K562 (cell line): ENCODE measurements around the gene UROD. TPM values are rescaled to one million over a fixed set of nuclear protein-coding genes. Genes with fewer than 3 reads are reported as not detected.

ENCODE experiments used
- HNRNPL ChIP-seq: fragments of 200-400 bp; formaldehyde crosslinking; IDR thresholded peaks from 2 replicates; pipeline ENCODE4 v1.6.1; 2017; ENCODE audit warnings: low read depth, mild to moderate bottlenecking, low read length
- MTA3 ChIP-seq: fragments of 450-650 bp; formaldehyde crosslinking; IDR thresholded peaks from 2 replicates; pipeline ENCODE4 v1.6.1; 2017; ENCODE audit warnings: mild to moderate bottlenecking, borderline replicate concordance
- SIN3B ChIP-seq: fragments of 450-650 bp; IDR thresholded peaks from 2 replicates; pipeline ENCODE4 v1.6.1; 2017; ENCODE audit warnings: low read depth, mild to moderate bottlenecking, moderate library complexity
- THRAP3 ChIP-seq: fragments of 450-650 bp; IDR thresholded peaks from 2 replicates; pipeline ENCODE4 v1.6.1; 2016; ENCODE audit warnings: mild to moderate bottlenecking, inconsistent platforms, borderline replicate concordance
- ZFX ChIP-seq: sonication (generic); formaldehyde crosslinking; IDR thresholded peaks from 2 replicates; pipeline ENCODE4 v1.8.0; 2022; ENCODE audit warnings: mild to moderate bottlenecking, missing genetic modification reagents, moderate library complexity
- ZNF146 ChIP-seq: IDR thresholded peaks from one replicate; pipeline ENCODE4 v1.6.1; 2018; ENCODE audit warnings: missing compliant biosample characterization; ENCODE audit not compliant: unreplicated experiment
- polyA plus RNA-seq, 8 experiments: library from polyadenylated mRNA; depleted of rRNA in 4 of 8; stranded (reverse) in 5 of 8; unstranded in 3 of 8; fragments of >200 nt; fragmentation: Nextera tagmentation in 2 of 8; fragmentation: Illumina TruSeq in 1 of 8; extraction: Ambion mirVana in 2 of 8; extraction: Trizol in 1 of 8; gene quantifications; 2 replicates each; pipeline versions ENCODE4 v1.2.1 to v1.2.3, GENCODE V29; 2011 to 2014; ENCODE audit warnings: inconsistent platforms in 1 of 8, missing spikeins in 1 of 8
- total RNA-seq, 7 experiments: library from RNA; depleted of rRNA in 6 of 7; stranded (reverse); fragments of >200 nt in 6 of 7; fragmentation: Illumina TruSeq in 2 of 7; extraction: Trizol in 2 of 7; gene quantifications; 2 replicates each; pipeline versions ENCODE4 v1.2.1 to v1.2.3, GENCODE V29; 2011 to 2021; ENCODE audit warnings: low replicate concordance in 1 of 7
- TF ChIP-seq, protein P1 (sequence below), 2 experiments: fragments of 450-650 bp; IDR thresholded peaks; 2 replicates each; pipeline ENCODE4 v1.6.1; 2016
- TF ChIP-seq, protein P2 (sequence below), 3 experiments: fragments of 200-800 bp in 1 of 3; sonication (Bioruptor generic) in 1 of 3; sonication (generic) in 1 of 3; formaldehyde crosslinking in 1 of 3; IDR thresholded peaks; 2 replicates each; pipeline versions ENCODE4 v1.6.1 to v1.8.0; 2016 to 2022; ENCODE audit warnings: mild to moderate bottlenecking in 2 of 3, missing compliant biosample characterization in 2 of 3, missing genetic modification characterization in 2 of 3, missing genetic modification reagents in 1 of 3
- TF ChIP-seq, protein P3 (sequence below), 2 experiments: fragments of 450-650 bp; IDR thresholded peaks; 2 replicates each; pipeline ENCODE4 v1.6.1; 2016; ENCODE audit warnings: mild to moderate bottlenecking in 2 of 2, borderline replicate concordance in 1 of 2, low read depth in 1 of 2, moderate library complexity in 1 of 2
- TF ChIP-seq, protein P4 (sequence below): conservative IDR thresholded peaks from 2 replicates; pipeline ENCODE4 v1.6.1; 2011; ENCODE audit warnings: low read depth, mild to moderate bottlenecking, low read length; ENCODE audit not compliant: control insufficient read depth

UROD gene
- total and polyA plus RNA-seq, 9 of the 15 experiments (the other 6 are each of a cell fraction or from before 2014, with no cell fraction given) = 533 to 2,933 (median 1,100) TPM

DNA sequence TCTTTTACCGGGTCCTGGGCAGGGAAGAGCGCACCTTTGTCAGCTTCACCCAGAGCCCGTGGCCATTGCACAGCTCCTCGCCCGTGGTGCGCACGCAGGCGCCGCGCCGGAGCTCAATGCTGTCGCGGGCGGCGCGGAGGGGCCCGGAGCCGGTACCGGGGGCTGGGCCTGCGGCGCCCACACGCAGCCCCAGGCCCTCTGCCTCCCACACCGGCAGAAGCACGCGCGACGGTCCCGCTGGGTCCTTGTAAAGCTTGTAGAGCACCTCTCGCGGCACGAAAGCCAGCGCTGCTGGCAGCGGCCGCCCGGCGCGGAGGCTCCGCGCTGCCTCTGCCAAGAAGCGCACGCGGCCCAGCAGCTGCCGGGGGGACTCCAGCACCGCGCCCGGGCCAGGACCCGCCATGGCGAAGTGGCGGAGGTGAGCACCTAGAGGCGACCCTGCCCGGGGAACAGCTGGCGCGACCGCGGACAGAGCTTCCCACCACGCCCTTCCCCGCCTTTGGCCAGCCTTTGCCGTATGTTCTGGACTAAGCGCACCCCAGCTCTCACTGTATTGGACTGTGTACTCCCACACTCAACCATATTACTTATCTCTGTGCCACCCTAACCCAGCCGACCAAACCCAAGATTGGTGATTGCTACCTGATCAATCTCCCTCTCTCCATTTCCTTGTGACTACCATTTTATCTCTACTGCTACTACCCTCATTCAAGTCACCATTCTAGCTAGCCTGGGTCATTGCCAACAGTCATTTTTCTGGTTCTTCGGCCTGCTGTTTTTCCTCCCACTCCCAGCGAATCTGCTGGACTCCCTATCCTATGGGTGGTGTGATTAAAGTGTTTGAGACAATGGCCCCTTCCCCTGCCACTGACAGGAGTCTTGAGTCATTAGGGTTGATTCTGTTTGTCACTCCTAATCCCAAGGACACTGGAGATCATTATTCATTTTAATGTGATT, 921 bp upstream of the UROD start, which contains the start of gene HECTD3 (continued):
- TF ChIP-seq, protein P1, sequence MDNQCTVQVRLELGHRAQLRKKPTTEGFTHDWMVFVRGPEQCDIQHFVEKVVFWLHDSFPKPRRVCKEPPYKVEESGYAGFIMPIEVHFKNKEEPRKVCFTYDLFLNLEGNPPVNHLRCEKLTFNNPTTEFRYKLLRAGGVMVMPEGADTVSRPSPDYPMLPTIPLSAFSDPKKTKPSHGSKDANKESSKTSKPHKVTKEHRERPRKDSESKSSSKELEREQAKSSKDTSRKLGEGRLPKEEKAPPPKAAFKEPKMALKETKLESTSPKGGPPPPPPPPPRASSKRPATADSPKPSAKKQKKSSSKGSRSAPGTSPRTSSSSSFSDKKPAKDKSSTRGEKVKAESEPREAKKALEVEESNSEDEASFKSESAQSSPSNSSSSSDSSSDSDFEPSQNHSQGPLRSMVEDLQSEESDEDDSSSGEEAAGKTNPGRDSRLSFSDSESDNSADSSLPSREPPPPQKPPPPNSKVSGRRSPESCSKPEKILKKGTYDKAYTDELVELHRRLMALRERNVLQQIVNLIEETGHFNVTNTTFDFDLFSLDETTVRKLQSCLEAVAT (IDR thresholded peaks at IDR 0.05) = peak in 1 of 2 experiments; percentile 84; a peak in 2 of 4 replicates
- no peak for TF ChIP-seq ZNF146 (CRISPR knock-in tag)
- peak; percentile 38; the same call in 1 of the 2 replicates for TF ChIP-seq MTA3
- TF ChIP-seq, protein P2, sequence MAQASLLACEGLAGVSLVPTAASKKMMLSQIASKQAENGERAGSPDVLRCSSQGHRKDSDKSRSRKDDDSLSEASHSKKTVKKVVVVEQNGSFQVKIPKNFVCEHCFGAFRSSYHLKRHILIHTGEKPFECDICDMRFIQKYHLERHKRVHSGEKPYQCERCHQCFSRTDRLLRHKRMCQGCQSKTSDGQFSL (CRISPR knock-in tag; IDR thresholded peaks at IDR 0.05) = peak; percentile 26; the same call in 1 of the 2 replicates
- TF ChIP-seq, protein P2 (tag; IDR thresholded peaks at IDR 0.05) = no peak
- TF ChIP-seq, protein P3, sequence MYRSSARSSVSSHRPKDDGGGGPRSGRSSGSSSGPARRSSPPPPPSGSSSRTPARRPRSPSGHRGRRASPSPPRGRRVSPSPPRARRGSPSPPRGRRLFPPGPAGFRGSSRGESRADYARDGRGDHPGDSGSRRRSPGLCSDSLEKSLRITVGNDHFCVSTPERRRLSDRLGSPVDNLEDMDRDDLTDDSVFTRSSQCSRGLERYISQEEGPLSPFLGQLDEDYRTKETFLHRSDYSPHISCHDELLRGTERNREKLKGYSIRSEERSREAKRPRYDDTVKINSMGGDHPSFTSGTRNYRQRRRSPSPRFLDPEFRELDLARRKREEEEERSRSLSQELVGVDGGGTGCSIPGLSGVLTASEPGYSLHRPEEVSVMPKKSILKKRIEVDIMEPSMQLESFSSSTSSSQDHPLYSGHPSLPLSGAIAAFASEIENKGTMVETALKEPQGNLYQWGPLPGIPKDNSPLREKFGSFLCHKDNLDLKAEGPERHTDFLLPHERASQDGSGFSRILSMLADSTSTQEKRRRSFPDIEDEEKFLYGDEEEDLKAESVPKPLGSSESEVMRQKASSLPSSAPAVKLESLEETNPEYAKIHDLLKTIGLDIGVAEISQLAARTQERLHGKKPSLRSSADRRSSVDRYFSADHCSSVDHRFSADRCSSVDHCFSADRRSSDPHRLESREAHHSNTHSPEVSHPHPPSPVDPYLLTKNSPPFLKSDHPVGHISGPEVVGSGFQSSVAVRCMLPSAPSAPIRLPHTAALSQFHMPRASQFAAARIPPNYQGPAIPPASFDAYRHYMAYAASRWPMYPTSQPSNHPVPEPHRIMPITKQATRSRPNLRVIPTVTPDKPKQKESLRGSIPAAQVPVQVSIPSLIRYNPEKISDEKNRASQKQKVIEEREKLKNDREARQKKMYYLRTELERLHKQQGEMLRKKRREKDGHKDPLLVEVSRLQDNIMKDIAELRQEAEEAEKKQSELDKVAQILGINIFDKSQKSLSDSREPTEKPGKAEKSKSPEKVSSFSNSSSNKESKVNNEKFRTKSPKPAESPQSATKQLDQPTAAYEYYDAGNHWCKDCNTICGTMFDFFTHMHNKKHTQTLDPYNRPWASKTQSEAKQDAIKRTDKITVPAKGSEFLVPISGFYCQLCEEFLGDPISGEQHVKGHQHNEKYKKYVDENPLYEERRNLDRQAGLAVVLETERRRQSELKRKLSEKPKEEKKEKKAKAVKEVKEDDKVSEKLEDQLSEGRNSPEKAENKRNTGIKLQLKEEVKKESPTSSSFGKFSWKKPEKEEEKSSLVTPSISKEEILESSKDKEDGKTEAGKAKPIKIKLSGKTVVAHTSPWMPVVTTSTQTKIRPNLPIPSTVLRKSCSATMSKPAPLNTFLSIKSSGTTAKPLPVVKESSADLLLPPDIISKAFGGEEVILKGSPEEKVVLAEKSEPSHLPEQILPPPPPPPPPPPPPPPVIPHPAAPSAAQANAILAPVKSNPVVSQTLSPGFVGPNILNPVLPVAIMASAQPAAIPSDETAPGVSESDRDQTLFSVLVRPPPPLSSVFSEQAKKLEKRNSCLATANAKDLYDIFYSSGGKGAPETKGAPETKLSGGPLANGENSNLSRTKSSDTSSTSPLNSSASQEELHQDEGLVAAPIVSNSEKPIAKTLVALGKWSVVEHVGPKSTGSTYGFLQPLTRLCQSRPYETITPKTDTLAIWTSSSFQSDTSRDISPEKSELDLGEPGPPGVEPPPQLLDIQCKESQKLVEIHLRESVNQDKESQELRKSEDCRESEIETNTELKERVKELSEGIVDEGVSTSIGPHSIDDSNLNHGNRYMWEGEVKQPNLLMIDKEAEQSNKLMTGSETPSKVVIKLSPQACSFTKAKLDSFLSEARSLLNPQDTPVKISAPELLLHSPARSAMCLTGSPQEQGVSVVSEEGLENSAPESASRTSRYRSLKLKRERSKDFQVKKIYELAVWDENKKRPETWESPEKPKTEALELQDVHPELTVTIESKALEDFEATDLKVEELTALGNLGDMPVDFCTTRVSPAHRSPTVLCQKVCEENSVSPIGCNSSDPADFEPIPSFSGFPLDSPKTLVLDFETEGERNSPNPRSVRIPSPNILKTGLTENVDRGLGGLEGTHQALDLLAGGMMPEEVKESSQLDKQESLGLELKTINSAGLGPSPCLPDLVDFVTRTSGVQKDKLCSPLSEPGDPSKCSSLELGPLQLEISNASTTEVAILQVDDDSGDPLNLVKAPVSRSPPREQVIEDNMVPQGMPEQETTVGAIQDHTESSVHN (IDR thresholded peaks at IDR 0.05; ENCODE audit: borderline replicate concordance in 1 of 2, low read depth in 1 of 2) = no peak
- peak; percentile 76 for TF ChIP-seq SIN3B
- peak; percentile 73; the same call in 1 of the 2 replicates for TF ChIP-seq THRAP3
- peak; percentile 62; the same call in 1 of the 2 replicates for TF ChIP-seq ZFX (CRISPR knock-in tag)
- TF ChIP-seq HNRNPL = 0 out of 2 replicates have a peak, but pooled peaks have one; percentile 38
- TF ChIP-seq, protein P4, sequence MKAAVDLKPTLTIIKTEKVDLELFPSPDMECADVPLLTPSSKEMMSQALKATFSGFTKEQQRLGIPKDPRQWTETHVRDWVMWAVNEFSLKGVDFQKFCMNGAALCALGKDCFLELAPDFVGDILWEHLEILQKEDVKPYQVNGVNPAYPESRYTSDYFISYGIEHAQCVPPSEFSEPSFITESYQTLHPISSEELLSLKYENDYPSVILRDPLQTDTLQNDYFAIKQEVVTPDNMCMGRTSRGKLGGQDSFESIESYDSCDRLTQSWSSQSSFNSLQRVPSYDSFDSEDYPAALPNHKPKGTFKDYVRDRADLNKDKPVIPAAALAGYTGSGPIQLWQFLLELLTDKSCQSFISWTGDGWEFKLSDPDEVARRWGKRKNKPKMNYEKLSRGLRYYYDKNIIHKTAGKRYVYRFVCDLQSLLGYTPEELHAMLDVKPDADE = peak; percentile 85
